Measurements from ENCODE around the gene GPR137.

The GPR137 gene, protein sequence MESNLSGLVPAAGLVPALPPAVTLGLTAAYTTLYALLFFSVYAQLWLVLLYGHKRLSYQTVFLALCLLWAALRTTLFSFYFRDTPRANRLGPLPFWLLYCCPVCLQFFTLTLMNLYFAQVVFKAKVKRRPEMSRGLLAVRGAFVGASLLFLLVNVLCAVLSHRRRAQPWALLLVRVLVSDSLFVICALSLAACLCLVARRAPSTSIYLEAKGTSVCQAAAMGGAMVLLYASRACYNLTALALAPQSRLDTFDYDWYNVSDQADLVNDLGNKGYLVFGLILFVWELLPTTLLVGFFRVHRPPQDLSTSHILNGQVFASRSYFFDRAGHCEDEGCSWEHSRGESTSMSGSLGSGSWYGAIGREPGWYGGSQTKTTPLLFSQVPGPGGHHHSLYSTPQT

DNA sequence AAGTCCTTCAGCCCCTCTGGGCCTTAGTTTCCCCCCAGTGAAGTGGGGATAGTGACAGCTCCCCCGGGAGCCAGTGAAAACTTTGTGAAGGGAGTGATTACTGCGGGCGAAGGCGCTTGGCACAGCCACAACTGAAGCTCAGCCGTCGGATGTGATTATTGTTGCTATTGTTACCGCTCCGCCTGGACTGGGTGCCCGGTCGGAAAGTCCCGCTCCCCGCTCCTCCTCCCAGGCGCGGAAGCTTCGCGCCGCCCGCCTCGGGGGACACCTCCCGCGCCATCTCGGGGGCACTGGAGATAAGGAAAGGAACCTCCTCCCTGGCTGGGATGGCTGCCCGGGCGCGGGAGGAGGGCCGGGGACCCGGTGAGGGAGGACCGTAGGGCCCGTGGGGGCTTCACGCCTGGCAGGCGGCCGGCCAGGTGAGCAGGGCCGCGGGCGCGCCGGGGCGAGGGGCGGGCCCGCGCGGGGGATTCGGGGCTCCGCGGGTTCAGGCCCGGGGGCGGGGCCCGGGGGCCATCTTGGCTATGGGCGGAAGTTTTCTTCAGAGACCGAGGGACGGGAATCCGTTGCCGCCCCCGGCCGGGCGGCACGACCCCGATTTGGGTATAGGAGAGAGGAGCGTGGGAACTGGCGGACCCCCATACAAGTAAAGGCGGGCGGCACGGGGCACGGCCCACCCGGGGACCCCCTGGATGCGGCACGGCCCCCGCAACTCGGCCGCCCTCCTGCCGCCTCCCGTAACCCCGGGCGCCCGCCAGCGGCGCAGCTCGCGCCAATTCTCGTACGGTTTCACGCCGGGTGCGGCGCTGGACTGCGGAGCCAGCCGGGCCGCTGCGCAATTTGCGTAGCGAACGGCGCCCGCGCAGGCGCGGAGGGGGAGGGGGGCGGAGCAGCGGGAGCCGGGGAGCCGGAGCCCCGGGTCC lies at the start of gene GPR137:
GPR137 (plus strand) TSS at position 887 of the 923 bp plus-strand sequence. CDS start 677 bp downstream, outside the sequence.
- no peak for DNase-seq (ENCODE audit: low read depth)
- H3K4me3 ChIP-seq (ENCODE audit: low read depth, low read length), result peak within 1 kb of the TSS; percentile 82

GRCh38 chr11:64237484-64237951 lies 48.1 kb upstream of the GPR137 start:
- TF ChIP-seq CTCF (IDR thresholded peaks at IDR 0.05; ENCODE audit: control insufficient read depth, extremely low read depth, insufficient read depth), result no peak
- 0 out of 2 replicates have a peak overlapping the region, but pooled peaks have one; percentile 5 for H3K4me3 ChIP-seq (ENCODE audit: low read depth, low read length)
- DNase-seq (ENCODE audit: low read depth), result peak; percentile 99

More for the DNA sequence above, at the start of gene GPR137:
- TF ChIP-seq CTCF (IDR thresholded peaks at IDR 0.05; ENCODE audit: control insufficient read depth, extremely low read depth, insufficient read depth), result no peak

DNA sequence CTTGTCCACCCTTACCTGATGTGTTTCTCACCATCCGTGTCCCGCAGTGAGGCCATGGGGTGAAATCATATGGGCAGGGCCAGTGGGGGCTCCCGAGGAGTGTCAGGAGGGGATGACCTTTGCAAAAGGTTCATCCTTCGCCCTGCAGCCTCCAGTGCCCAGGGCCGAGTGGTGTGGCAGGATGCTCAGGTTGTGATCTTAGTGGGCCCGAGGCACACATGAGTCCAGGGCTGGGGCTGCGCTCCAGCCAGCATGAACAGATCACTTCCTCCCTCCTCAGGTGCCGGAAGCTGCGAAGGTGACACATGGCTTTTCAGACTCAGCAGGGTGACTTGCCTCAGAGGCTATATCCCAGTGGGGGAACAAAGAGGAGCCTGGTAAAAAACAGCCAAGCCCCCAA lies 47.6 kb upstream of the GPR137 start:
- no peak for DNase-seq (ENCODE audit: low read depth)
- H3K4me3 ChIP-seq (ENCODE audit: low read depth, low read length), result no peak overlapping the region
- TF ChIP-seq CTCF (IDR thresholded peaks at IDR 0.05; ENCODE audit: control insufficient read depth, extremely low read depth, insufficient read depth), result no peak

DNA sequence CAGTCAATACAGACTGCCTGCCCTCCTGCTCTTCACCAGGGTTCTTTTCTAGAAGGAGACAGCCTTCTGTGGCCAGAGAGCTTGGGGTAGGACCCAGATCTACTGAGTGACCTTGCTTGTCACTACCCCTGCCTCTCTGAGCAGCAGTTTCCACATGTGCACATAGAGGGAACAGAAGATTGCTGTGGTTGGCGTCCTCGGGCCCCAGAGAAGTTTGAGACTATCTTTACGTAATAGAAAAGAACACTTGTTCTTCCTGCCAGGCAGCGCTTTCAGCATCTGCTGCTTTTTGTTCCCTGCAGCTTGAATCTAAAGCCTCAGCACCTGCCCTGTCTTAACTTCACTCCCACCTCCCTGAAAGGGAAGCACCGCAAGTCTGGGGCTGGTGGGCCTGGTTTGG lies 46.6 kb upstream of the GPR137 start:
- no peak for DNase-seq (ENCODE audit: low read depth)

GRCh38 chr11:64239662-64240434 lies 45.8 kb upstream of the GPR137 start:
- peak overlapping the region; percentile 96 for H3K4me3 ChIP-seq (ENCODE audit: low read depth, low read length)
- TF ChIP-seq CTCF (IDR thresholded peaks at IDR 0.05; ENCODE audit: control insufficient read depth, extremely low read depth, insufficient read depth), result no peak
- DNase-seq (ENCODE audit: low read depth), result no peak

More for the DNA sequence above, 46.6 kb upstream of the GPR137 start:
- TF ChIP-seq CTCF (IDR thresholded peaks at IDR 0.05; ENCODE audit: control insufficient read depth, extremely low read depth, insufficient read depth), result no peak
- H3K4me3 ChIP-seq (ENCODE audit: low read depth, low read length), result no peak overlapping the region
